Panc1 (cell line): Measurements from ENCODE around the gene ACSBG1. TPM values are rescaled to one million over a fixed set of nuclear protein-coding genes. Genes with fewer than 3 reads are reported as not detected.
"Not testable (repeated sequence)": the region's sequence is repeated elsewhere in the genome, so short reads cannot be mapped to it uniquely, and the experiment has no call there.

Experiments
- ATAC-seq: fragments of 200-7000 bp; cut with Tn5 transposase; 2 replicates; pipeline ENCODE4 v1.9.1; 2020; ENCODE audit warnings: mild to moderate bottlenecking, moderate library complexity
- BruUV-seq: library from RNA; stranded (reverse); fragments of 400-500 nt; replicated peaks from 2 replicates; lab custom pipeline; 2021; lab: Mats Ljungman, UMichigan
- CTCF ChIA-PET: fragments of 300-600 bp; sonication (Branson Sonifier 250); formaldehyde crosslinking; loops from one replicate; lab custom pipeline; 2022; ENCODE audit warnings: antibody characterized with exemption; lab: Charles Lee
- POLR2A ChIA-PET: fragments of 300-600 bp; sonication (Branson Sonifier 250); formaldehyde crosslinking; loops from one replicate; lab custom pipeline; 2022; ENCODE audit warnings: antibody characterized with exemption; lab: Charles Lee
- DNase-seq: peaks from one replicate; pipeline ENCODE4 v3.0.0-alpha.2; 2010; ENCODE audit warnings: low read depth, low spot score
- H3K27ac ChIP-seq: 2 replicates; pipeline ENCODE4 v1.5.1; 2011; ENCODE audit warnings: mild to moderate bottlenecking, low read length, inconsistent platforms
- H3K27me3 ChIP-seq: fragments of 200-500 bp; sonication (Bioruptor generic); 2 replicates; pipeline ENCODE4 v1.6.0; 2014; ENCODE audit warnings: low read length, inconsistent platforms; ENCODE audit not compliant: control insufficient read depth, insufficient read depth
- H3K36me3 ChIP-seq: fragments of 200-500 bp; sonication (Bioruptor generic); 2 replicates; pipeline ENCODE4 v1.5.1; 2014; ENCODE audit warnings: inconsistent platforms, mild to moderate bottlenecking, low read length, moderate library complexity; ENCODE audit not compliant: control insufficient read depth, insufficient read depth
- H3K4me1 ChIP-seq: 2 replicates; pipeline ENCODE4 v1.5.1; 2011; ENCODE audit warnings: inconsistent platforms, mild to moderate bottlenecking, low read length, moderate library complexity; ENCODE audit not compliant: control insufficient read depth, insufficient read depth
- H3K4me3 ChIP-seq, 2 experiments: 2 replicates each; pipeline ENCODE4 v1.5.1; 2011 to 2012; ENCODE audit warnings: low read depth in 2 of 2, low read length in 2 of 2, mild to moderate bottlenecking in 2 of 2, inconsistent platforms in 1 of 2, moderate library complexity in 1 of 2
- H3K9me3 ChIP-seq: fragments of 200-500 bp; sonication (Bioruptor generic); 2 replicates; pipeline ENCODE4 v1.5.1; 2014; ENCODE audit warnings: low read depth, mild to moderate bottlenecking, inconsistent platforms, low read length, moderate library complexity; ENCODE audit not compliant: control insufficient read depth, insufficient read depth
- POLR2AphosphoS5 ChIP-seq: IDR thresholded peaks from 2 replicates; pipeline ENCODE4 v1.6.1; 2012; ENCODE audit warnings: mild to moderate bottlenecking, low read depth, low read length, moderate library complexity
- SIN3A ChIP-seq: IDR thresholded peaks from 2 replicates; pipeline ENCODE4 v1.6.1; 2012; ENCODE audit warnings: low read depth, mild to moderate bottlenecking, low read length, moderate library complexity, borderline replicate concordance; ENCODE audit not compliant: insufficient read depth
- TCF7L2 ChIP-seq: IDR thresholded peaks from 2 replicates; pipeline ENCODE4 v1.6.1; 2011; ENCODE audit warnings: mild to moderate bottlenecking, low read depth, low read length, inconsistent platforms
- in situ Hi-C: cut with HindIII; loops from 2 replicates; pipeline ENCODE4 v1.10.0; 2016; ENCODE audit warnings: low sequenced_read_pairs, low pct_unique_long_range_greater_than_20kb
- intact Hi-C: fragments of 100-400 bp; cut with micrococcal nuclease; formaldehyde crosslinking; loops from one replicate; pipeline ENCODE4 v1.10.0; 2022; ENCODE audit not compliant: unreplicated experiment
- total RNA-seq: library from RNA; stranded (reverse); gene quantifications from one replicate; pipeline ENCODE4 v1.2.1, GENCODE V29; 2021; ENCODE audit not compliant: unreplicated experiment
- TF ChIP-seq, protein P1 (sequence below): fragments of 450-650 bp; IDR thresholded peaks from 2 replicates; pipeline ENCODE4 v1.5.1; 2017; ENCODE audit warnings: mild to moderate bottlenecking
- TF ChIP-seq, protein P2 (sequence below), 2 experiments: IDR thresholded peaks; 2 replicates each; pipeline ENCODE4 v1.6.1; 2011 to 2012; ENCODE audit warnings: low read depth in 2 of 2, control low read depth in 1 of 2, low read length in 1 of 2, mild to moderate bottlenecking in 1 of 2, moderate library complexity in 1 of 2; ENCODE audit not compliant: insufficient read depth in 1 of 2

Gene ACSBG1
- total RNA-seq, 1 experiment from 2014 or later, result 0.31 TPM

DNA sequence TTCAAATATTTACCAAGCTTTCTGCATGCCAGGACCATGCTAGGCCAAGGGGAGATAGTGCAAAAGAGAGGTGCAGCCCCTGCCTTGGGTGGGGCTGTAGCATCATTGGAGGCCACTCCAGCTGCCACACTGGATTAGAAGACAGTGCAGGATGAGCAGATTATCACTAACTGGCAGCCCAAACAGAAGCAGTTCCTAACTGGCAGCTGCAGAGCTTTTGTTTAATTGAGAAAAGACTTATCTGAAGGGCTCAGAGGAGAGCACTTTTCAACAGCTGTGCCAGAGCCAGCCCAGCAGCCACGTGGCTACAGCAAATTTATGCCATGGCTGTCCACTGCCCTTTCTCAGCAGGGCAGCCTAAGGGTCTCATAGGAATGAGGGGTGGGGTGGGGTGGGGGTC is 13.5 kb upstream of the ACSBG1 start:
- Histone ChIP-seq H3K36me3 (no peaks in the 10 kb centered on the region), H3K4me3 (no peak overlapping the region), H3K9me3 (no peaks in the 10 kb centered on the region), H3K27me3 (no peaks in the 10 kb centered on the region), H3K4me1 (no peaks in the 10 kb centered on the region), H3K27ac (no peak overlapping the region)
- CTCF ChIA-PET, result no interaction called here
- TF ChIP-seq, protein P1, sequence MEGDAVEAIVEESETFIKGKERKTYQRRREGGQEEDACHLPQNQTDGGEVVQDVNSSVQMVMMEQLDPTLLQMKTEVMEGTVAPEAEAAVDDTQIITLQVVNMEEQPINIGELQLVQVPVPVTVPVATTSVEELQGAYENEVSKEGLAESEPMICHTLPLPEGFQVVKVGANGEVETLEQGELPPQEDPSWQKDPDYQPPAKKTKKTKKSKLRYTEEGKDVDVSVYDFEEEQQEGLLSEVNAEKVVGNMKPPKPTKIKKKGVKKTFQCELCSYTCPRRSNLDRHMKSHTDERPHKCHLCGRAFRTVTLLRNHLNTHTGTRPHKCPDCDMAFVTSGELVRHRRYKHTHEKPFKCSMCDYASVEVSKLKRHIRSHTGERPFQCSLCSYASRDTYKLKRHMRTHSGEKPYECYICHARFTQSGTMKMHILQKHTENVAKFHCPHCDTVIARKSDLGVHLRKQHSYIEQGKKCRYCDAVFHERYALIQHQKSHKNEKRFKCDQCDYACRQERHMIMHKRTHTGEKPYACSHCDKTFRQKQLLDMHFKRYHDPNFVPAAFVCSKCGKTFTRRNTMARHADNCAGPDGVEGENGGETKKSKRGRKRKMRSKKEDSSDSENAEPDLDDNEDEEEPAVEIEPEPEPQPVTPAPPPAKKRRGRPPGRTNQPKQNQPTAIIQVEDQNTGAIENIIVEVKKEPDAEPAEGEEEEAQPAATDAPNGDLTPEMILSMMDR, result no peak
- TF ChIP-seq, protein P2, sequence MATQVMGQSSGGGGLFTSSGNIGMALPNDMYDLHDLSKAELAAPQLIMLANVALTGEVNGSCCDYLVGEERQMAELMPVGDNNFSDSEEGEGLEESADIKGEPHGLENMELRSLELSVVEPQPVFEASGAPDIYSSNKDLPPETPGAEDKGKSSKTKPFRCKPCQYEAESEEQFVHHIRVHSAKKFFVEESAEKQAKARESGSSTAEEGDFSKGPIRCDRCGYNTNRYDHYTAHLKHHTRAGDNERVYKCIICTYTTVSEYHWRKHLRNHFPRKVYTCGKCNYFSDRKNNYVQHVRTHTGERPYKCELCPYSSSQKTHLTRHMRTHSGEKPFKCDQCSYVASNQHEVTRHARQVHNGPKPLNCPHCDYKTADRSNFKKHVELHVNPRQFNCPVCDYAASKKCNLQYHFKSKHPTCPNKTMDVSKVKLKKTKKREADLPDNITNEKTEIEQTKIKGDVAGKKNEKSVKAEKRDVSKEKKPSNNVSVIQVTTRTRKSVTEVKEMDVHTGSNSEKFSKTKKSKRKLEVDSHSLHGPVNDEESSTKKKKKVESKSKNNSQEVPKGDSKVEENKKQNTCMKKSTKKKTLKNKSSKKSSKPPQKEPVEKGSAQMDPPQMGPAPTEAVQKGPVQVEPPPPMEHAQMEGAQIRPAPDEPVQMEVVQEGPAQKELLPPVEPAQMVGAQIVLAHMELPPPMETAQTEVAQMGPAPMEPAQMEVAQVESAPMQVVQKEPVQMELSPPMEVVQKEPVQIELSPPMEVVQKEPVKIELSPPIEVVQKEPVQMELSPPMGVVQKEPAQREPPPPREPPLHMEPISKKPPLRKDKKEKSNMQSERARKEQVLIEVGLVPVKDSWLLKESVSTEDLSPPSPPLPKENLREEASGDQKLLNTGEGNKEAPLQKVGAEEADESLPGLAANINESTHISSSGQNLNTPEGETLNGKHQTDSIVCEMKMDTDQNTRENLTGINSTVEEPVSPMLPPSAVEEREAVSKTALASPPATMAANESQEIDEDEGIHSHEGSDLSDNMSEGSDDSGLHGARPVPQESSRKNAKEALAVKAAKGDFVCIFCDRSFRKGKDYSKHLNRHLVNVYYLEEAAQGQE (IDR thresholded peaks at IDR 0.05; ENCODE audit: insufficient read depth in 1 of 2, low read depth in 2 of 2, low read length in 1 of 2), result no peak
- TF ChIP-seq TCF7L2 (no peak), SIN3A (no peak), POLR2AphosphoS5 (no peak)
- in situ Hi-C loops, result no loop called here
- no TSS peak for BruUV-seq
- no peak for DNase-seq
- intact Hi-C loops, result no loop called here
- POLR2A ChIA-PET, result interaction anchor here (1.0 kb wide), 1 partner anchor 14 kb away, joined by 3 read pairs; no protein-coding TSS in a partner anchor
- ATAC-seq, result no peak

DNA sequence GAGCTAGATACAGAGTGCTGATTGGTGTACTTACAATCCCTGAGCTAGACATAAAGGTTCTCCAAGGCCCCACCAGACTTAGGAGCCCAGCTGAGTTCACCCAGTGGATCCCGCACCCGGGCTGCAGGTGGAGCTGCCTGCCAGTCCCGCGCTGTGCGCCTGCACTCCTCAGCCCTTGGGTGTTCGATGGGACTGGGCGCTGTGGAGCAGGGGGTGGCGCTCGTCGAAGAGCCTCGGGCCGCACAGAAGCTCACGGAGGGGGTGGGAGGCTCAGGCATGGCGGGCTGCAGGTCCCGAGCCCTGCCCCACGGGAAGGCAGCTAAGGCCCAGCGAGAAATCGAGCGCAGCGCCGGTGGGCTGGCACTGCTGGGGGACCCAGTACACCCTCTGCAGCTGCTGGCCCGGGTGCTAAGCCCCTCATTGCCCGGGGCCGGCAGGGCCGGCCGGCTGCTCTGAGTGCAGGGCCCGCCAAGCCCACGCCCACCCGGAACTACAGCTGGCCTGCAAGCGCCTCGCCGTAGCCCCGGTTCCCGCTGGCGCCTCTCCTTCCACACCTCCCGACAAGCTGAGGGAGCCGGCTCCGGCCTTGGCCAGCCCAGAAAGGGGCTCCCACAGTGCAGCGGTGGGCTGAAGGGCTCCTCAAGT is 11.7 kb upstream of the ACSBG1 start:
- in situ Hi-C loops, result not testable (repeated sequence)
- CTCF ChIA-PET, result interaction anchor here (0.6 kb wide), 1 partner anchor 133 kb away, joined by 7 read pairs; no protein-coding TSS in a partner anchor

DNA sequence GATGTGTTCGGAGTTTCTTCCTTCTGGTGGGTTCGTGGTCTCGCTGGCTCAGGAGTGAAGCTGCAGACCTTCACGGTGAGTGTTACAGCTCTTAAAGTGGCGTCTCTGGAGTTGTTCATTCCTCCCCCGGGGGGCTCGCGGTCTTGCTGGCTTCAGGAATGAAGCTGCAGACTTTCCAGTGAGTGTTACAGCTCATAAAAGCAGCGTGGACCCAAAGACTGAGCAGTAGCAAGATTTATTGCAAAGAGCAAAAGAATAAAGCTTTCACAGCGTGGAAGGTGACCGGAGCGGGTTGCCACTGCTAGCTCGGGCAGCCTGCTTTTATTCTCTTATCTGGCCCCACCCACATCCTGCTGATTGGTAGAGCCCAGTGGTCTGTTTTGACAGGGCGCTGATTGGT is 11.0 kb upstream of the ACSBG1 start:
- H3K9me3 ChIP-seq, H3K27me3 ChIP-seq, DNase-seq, ATAC-seq, H3K4me3 ChIP-seq, CTCF ChIA-PET, H3K27ac ChIP-seq, in situ Hi-C loops, H3K4me1 ChIP-seq, H3K36me3 ChIP-seq, POLR2A ChIA-PET, intact Hi-C loops, BruUV-seq: not testable (repeated sequence)

More for the DNA sequence above, 11.7 kb upstream of the ACSBG1 start:
- H3K27me3 ChIP-seq, H3K9me3 ChIP-seq, H3K4me1 ChIP-seq, H3K36me3 ChIP-seq, intact Hi-C loops, POLR2A ChIA-PET, ATAC-seq, DNase-seq, H3K27ac ChIP-seq, H3K4me3 ChIP-seq, BruUV-seq: not testable (repeated sequence)
